Measurements from ENCODE around the gene GTPBP6. TPM values are rescaled to one million over a fixed set of nuclear protein-coding genes. Genes with fewer than 3 reads are reported as not detected.

Gene GTPBP6
- total RNA-seq, 3 donors from 2014 or later (not counting 1 experiment from before 2014, with no cell fraction given): 46.9 to 62.8 (median 49.8) TPM

- Histone ChIP-seq H3K9me3 (ENCODE audit: control insufficient read depth, insufficient read depth, low read length) (peaks cover 23% of the 10 kb centered on the region), H3K36me3 (ENCODE audit: control insufficient read depth, insufficient read depth, low read length) (peaks cover 2% of the 10 kb centered on the region), H3K27me3 (ENCODE audit: control insufficient read depth, insufficient read depth, low read length) (no peaks in the 10 kb centered on the region), H3K27ac (ENCODE audit: low read length) (no peak overlapping the region), H3K4me1 (ENCODE audit: control insufficient read depth, insufficient read depth, low read length) (peaks cover 6% of the 10 kb centered on the region), H3K4me3 (ENCODE audit: low read length) (no peak overlapping the region)
- H3K9me3 Mint-ChIP-seq: no peaks in the 10 kb centered on the region
- TF ChIP-seq, protein P1, sequence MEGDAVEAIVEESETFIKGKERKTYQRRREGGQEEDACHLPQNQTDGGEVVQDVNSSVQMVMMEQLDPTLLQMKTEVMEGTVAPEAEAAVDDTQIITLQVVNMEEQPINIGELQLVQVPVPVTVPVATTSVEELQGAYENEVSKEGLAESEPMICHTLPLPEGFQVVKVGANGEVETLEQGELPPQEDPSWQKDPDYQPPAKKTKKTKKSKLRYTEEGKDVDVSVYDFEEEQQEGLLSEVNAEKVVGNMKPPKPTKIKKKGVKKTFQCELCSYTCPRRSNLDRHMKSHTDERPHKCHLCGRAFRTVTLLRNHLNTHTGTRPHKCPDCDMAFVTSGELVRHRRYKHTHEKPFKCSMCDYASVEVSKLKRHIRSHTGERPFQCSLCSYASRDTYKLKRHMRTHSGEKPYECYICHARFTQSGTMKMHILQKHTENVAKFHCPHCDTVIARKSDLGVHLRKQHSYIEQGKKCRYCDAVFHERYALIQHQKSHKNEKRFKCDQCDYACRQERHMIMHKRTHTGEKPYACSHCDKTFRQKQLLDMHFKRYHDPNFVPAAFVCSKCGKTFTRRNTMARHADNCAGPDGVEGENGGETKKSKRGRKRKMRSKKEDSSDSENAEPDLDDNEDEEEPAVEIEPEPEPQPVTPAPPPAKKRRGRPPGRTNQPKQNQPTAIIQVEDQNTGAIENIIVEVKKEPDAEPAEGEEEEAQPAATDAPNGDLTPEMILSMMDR (IDR thresholded peaks at IDR 0.05): no peak
- no peaks in the 10 kb centered on the region for H3K36me3 Mint-ChIP-seq
- peaks cover 12 to 16% of the 10 kb centered on the region in 2 donors for H3K4me1 Mint-ChIP-seq
- intact Hi-C loops (cut with micrococcal nuclease): no loop called here
- WGBS (ENCODE audit: insufficient coverage): 96% methylated on average over 54 of the region's 54 CpGs
- no peak for DNase-seq
- peak in 1 of 3 donors; percentile 32 for ATAC-seq
- H3K27ac Mint-ChIP-seq: no peak overlapping the region
- no peak overlapping the region for H3K4me3 Mint-ChIP-seq
- H3K27me3 Mint-ChIP-seq (ENCODE audit: low read depth in 2 of 2): no peaks in the 10 kb centered on the region
These were observed 42.9 kb upstream of the GTPBP6 start for GRCh38 chrX:361231-362145.

- intact Hi-C loops (cut with micrococcal nuclease): no loop called here
- H3K27me3 ChIP-seq (ENCODE audit: control insufficient read depth, insufficient read depth, low read length): no peaks in the 10 kb centered on the region
These were observed 42.0 kb upstream of the GTPBP6 start for GRCh38 chrX:360496-361150.

DNA sequence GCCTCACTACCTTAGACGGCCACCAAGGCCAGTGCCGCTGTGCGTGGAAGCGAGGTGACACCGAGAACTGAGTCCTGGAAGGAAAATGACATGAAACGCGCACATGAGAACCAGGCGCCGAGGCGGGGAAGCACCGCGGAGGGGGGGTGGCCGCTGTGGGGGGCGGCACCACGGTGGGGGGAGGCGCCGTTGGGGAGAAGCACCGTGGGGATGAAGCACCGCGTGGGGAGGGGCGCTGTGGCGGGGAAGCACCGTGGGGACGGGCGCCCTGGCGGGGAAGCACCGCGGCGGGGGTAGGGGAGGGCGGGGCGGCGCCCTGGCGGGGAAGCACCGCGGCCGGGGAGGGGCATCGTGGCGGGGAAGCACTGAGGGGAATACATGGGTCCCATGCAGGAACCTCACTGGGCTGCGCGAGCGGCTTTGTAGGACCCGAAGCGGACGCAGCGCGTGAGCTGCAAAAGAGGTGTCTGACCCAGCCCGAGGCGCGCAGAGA lies 40.1 kb upstream of the GTPBP6 start:
- Mint-ChIP-seq H3K27ac (no peak overlapping the region), H3K4me1 (peaks cover 15 to 30% of the 10 kb centered on the region in 2 donors), H3K4me3 (no peak overlapping the region), H3K36me3 (no peaks in the 10 kb centered on the region), H3K9me3 (no peaks in the 10 kb centered on the region), H3K27me3 (ENCODE audit: low read depth in 2 of 2) (no peaks in the 10 kb centered on the region)
- Histone ChIP-seq H3K4me3 (ENCODE audit: low read length) (no peak overlapping the region), H3K27me3 (ENCODE audit: control insufficient read depth, insufficient read depth, low read length) (no peaks in the 10 kb centered on the region), H3K27ac (ENCODE audit: low read length) (no peak overlapping the region), H3K36me3 (ENCODE audit: control insufficient read depth, insufficient read depth, low read length) (peaks cover 2% of the 10 kb centered on the region), H3K4me1 (ENCODE audit: control insufficient read depth, insufficient read depth, low read length) (peaks cover 9% of the 10 kb centered on the region), H3K9me3 (ENCODE audit: control insufficient read depth, insufficient read depth, low read length) (peaks cover 23% of the 10 kb centered on the region)
- 94% methylated on average over 49 of the region's 49 CpGs for WGBS (ENCODE audit: insufficient coverage)
- TF ChIP-seq, protein P1 (IDR thresholded peaks at IDR 0.05): no peak
- intact Hi-C loops (cut with micrococcal nuclease): no loop called here
- ATAC-seq (no peak), DNase-seq (no peak)

More at GRCh38 chrX:360496-361150, 42.0 kb upstream of the GTPBP6 start:
- H3K9me3 Mint-ChIP-seq: no peaks in the 10 kb centered on the region
- TF ChIP-seq, protein P1 (IDR thresholded peaks at IDR 0.05): no peak
- no peak for DNase-seq
- peaks cover 15 to 24% of the 10 kb centered on the region in 2 donors for H3K4me1 Mint-ChIP-seq
- H3K27ac ChIP-seq (ENCODE audit: low read length): no peak overlapping the region
- H3K4me3 ChIP-seq (ENCODE audit: low read length): no peak overlapping the region
- H3K4me1 ChIP-seq (ENCODE audit: control insufficient read depth, insufficient read depth, low read length): peaks cover 9% of the 10 kb centered on the region
- peak in 1 of 3 donors; percentile 5 for ATAC-seq
- no peaks in the 10 kb centered on the region for H3K36me3 Mint-ChIP-seq
- WGBS (ENCODE audit: insufficient coverage): 88% methylated on average over 26 of the region's 26 CpGs
- no peaks in the 10 kb centered on the region for H3K27me3 Mint-ChIP-seq (ENCODE audit: low read depth in 2 of 2)
- H3K9me3 ChIP-seq (ENCODE audit: control insufficient read depth, insufficient read depth, low read length): peaks cover 23% of the 10 kb centered on the region
- H3K27ac Mint-ChIP-seq: no peak overlapping the region
- no peak overlapping the region for H3K4me3 Mint-ChIP-seq
- peaks cover 2% of the 10 kb centered on the region for H3K36me3 ChIP-seq (ENCODE audit: control insufficient read depth, insufficient read depth, low read length)
